GM12875 (cell line): ENCODE measurements around the gene PCGF2.
"Not testable (repeated sequence)": the region's sequence is repeated elsewhere in the genome, so short reads cannot be mapped to it uniquely, and the experiment has no call there.

Experiments
- H3K4me3 ChIP-seq: one replicate; pipeline ENCODE4 v1.5.1; 2011; ENCODE audit warnings: low read depth, low read length, control low read depth
- TF ChIP-seq, protein P1 (sequence below): IDR thresholded peaks from 2 replicates; pipeline ENCODE4 v1.5.1; 2011; ENCODE audit warnings: low read depth, mild to moderate bottlenecking, control low read depth, inconsistent platforms, low read length, moderate library complexity, borderline replicate concordance; ENCODE audit not compliant: insufficient read depth

PCGF2 gene

DNA sequence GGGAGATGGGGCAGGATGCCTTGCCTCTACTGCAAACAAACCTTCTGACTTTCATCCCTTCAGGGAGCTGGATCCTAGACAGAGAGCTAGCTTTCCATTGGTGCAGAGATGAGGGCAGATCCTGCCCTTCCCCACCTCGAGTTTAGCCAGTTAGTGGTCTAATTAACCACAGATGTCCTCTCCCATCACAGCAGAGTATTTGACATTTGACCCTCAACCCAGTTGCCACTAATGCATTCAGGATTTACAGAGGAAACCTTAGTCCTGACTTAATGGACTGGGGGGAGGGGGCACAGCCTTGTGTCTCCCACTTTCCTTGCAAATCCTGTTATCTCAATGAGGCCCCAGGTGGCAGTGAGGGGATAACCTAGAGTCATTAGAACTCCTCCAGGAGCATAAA lies 41.0 kb upstream of the PCGF2 start:
- H3K4me3 ChIP-seq, result no peak overlapping the region
- TF ChIP-seq, protein P1, sequence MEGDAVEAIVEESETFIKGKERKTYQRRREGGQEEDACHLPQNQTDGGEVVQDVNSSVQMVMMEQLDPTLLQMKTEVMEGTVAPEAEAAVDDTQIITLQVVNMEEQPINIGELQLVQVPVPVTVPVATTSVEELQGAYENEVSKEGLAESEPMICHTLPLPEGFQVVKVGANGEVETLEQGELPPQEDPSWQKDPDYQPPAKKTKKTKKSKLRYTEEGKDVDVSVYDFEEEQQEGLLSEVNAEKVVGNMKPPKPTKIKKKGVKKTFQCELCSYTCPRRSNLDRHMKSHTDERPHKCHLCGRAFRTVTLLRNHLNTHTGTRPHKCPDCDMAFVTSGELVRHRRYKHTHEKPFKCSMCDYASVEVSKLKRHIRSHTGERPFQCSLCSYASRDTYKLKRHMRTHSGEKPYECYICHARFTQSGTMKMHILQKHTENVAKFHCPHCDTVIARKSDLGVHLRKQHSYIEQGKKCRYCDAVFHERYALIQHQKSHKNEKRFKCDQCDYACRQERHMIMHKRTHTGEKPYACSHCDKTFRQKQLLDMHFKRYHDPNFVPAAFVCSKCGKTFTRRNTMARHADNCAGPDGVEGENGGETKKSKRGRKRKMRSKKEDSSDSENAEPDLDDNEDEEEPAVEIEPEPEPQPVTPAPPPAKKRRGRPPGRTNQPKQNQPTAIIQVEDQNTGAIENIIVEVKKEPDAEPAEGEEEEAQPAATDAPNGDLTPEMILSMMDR, result no peak

DNA sequence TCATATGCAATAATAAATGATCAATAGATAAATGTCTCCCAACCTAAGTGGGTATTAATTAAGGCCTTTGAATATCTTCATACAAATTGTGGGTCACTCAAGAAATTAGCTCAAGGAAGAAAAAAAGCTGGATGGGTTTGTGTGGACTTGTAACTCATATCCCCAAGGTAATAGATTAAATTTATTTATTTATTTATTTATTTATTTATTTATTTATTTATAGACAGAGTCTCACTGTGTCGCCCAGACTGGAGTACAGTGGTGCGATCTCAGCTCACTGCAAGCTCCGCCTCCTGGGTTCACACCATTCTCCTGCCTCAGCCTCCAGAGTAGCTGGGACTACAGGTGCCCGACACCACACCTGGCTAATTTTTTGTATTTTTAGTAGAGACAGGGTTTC lies 39.9 kb upstream of the PCGF2 start:
- H3K4me3 ChIP-seq, result not testable (repeated sequence)

DNA sequence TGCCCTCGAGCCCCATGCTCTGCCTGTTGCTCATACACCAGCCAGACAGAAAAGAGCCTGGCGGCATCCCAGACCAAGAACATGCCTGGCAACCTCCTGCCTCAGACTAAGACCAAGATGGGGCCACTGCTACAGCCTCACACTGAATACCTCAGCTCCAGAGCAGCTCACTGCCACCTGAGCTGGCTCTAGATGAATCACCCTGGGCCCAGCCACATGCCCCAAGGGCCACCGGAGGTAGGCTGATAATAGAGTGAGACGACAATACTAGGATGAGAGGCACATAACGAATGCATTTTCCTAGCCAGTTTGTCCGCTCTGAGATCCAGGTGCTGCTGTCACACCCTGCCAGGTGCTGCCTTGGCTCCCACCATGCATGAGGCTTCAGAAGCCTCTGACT lies 38.2 kb upstream of the PCGF2 start:
- no peak overlapping the region for H3K4me3 ChIP-seq
- TF ChIP-seq, protein P1, result no peak

DNA sequence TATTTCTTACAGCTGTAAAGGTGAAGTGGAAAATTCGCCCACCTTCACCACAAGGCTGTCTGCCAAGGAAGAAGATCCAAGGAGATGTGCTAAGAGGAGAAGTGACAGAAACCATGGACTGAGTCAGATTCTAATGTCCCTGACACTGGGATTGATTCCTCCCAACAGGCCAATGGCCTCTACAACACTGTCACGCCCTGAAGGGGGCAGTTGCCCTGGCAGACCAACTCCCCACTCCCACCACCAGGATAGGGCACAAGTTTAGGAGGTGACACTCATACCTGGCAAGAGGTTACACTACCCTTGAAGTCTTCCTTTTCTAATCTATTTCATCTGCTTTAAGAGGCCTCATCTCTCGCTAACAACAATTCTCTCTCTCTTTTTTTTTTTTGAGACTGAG lies 35.1 kb upstream of the PCGF2 start:
- no peak overlapping the region for H3K4me3 ChIP-seq
- TF ChIP-seq, protein P1, result no peak

DNA sequence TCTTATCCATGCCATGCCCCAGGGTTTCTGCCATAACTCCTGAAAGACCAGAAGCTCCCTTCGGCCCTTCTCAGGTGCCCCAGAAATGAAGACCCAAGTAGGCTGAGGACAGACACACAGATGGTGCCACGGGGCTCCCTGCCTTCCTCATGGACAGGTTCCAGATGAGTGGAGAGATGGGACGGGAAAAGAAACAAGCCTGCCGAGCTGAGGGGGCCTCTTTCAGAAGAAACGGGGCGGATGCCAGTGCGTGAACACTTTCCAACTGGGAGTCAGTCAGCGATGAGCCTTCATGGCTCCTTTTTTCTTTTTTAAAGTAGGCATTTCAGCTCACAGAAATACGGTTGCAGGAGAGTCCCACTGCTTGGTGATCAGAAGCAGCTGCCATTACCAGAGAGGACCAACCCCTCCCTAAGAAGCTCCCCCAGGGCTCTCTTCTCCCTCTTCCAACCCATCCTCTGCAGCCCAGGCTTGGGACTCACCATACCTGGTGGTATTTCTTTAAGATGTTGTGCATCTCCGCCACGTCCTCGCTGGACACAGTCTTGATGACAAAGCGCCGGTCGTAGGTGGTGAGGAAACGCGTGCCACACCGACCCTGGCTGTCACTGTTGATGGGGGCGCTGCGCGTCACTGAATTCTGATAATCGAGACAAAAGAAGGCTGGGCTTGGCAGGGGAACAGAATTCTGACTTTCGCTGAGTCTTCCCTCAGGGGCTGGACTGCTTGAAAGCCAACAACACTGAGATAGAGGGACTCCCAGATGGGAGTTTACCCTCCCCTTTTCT lies 32.0 kb upstream of the PCGF2 start:
- no peak overlapping the region for H3K4me3 ChIP-seq
- TF ChIP-seq, protein P1, result no peak

DNA sequence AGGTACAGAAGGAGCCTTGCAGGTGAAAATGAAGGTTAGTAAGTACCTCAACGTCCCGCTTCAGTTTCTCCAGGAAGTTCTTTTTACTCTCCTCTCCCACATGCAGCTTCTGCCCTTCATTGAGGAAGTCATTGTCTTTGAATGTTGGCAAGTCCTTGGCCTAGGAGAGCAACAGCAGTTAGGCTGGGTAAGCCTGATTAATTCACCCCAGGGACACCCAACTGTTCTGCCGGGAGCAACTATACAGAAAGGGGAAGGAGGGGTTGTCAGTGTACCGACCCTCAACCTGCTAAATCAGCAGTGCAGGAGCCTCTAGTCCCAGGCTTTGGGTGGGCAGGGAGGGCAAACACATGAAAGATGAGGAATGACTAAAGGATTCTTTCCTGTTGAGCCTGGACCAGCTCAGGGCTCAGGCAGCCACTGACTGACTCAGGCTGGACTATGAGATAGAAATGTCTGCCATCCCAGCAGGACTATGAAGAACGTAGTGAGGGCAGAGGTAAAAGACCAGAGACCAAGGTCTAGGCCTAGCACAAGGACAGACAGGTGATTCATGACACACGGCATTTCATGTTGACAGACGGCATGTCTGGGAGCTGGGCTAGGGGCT lies 29.6 kb upstream of the PCGF2 start:
- no peak overlapping the region for H3K4me3 ChIP-seq
- TF ChIP-seq, protein P1, result no peak

DNA sequence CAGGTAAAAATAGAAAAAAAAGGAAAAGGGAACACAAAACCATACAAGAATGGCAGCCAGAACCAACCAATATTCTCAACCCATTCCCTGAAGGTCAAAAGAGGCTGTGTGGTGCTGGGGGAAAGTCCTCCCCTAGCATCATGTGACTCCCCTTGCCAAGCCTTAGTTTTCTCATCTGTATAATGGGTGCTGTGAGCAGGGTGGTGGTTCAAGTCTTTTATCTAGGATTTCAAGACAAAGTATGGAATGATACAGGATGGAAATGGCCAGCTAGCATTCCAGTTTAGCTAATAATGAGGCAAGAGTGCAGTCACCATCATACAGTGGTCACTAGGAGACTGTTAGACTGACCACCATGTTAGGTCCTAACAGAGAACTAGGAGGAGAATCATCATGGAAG lies 25.1 kb upstream of the PCGF2 start:
- TF ChIP-seq, protein P1, result no peak
- no peak overlapping the region for H3K4me3 ChIP-seq
